ENCODE data around the gene SLC22A23.

Gene SLC22A23

DNA sequence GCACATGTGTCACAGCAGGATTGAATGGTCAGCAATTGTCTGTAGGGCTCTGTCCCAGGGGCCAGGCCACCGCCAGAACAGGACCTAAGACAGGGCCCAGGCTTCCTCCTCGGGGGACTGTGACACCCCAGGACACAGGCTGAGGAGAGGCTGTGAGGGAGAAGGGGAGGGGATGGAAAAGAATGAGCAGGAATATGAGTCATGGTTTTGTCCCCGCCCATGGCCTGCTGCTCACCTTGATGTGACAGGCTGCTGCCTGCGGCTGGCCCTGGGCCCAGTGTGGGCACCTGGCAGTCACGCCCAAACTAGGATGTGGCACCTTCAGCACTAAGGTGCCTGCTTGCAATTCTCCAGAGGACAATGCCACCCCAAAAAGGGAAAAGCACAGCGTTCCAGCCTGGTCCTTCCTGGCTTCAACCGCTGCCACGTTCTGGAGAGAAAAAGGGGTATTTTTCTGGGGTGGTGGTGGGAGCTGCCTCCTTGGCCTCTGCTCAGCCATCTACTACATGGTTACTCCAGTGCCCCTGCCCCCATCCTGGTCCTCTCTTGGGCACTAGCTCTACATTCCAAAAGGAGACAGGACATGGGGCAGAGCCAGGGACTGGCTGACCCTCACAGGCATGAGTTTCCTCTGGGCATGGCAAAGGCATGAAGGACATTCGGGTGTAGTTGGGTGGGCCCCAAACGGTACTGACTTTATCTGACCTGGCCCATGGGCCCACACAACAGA, 93.4 kb downstream of the SLC22A23 start:
- TF ChIP-seq, protein P1, sequence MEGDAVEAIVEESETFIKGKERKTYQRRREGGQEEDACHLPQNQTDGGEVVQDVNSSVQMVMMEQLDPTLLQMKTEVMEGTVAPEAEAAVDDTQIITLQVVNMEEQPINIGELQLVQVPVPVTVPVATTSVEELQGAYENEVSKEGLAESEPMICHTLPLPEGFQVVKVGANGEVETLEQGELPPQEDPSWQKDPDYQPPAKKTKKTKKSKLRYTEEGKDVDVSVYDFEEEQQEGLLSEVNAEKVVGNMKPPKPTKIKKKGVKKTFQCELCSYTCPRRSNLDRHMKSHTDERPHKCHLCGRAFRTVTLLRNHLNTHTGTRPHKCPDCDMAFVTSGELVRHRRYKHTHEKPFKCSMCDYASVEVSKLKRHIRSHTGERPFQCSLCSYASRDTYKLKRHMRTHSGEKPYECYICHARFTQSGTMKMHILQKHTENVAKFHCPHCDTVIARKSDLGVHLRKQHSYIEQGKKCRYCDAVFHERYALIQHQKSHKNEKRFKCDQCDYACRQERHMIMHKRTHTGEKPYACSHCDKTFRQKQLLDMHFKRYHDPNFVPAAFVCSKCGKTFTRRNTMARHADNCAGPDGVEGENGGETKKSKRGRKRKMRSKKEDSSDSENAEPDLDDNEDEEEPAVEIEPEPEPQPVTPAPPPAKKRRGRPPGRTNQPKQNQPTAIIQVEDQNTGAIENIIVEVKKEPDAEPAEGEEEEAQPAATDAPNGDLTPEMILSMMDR (IDR thresholded peaks at IDR 0.05; ENCODE audit: borderline replicate concordance, extremely low read depth, low read length, poor library complexity, severe bottlenecking): no peak
- TF ChIP-seq EZH2 (IDR thresholded peaks at IDR 0.05; ENCODE audit: borderline replicate concordance, low read depth, low read length, severe bottlenecking): no peak
- ATAC-seq (ENCODE audit: insufficient read depth, low read depth) (no peak), DNase-seq (no peak)
- H3K27ac ChIP-seq (ENCODE audit: low read length): no peak overlapping the region
- no peak overlapping the region for H3K9ac ChIP-seq (ENCODE audit: low read depth, low read length)
- peaks cover 7% of the 10 kb centered on the region for H3K27me3 ChIP-seq (ENCODE audit: insufficient read depth, low read length, poor library complexity)
- H3K36me3 ChIP-seq (ENCODE audit: insufficient read depth, low read length): no peaks in the 10 kb centered on the region
- no peaks in the 10 kb centered on the region for H4K20me1 ChIP-seq (ENCODE audit: insufficient read depth, low read length)
- H3K9me3 ChIP-seq (ENCODE audit: insufficient read depth, low read length, severe bottlenecking): no peaks in the 10 kb centered on the region
- no peaks in the 10 kb centered on the region for H3K4me1 ChIP-seq (ENCODE audit: insufficient read depth, low read length)
- H3K4me2 ChIP-seq (ENCODE audit: insufficient read depth, low read length): no peak overlapping the region
- H3K4me3 ChIP-seq (ENCODE audit: low read depth in 1 of 2, low read length in 2 of 2): no peak overlapping the region
- no peaks in the 10 kb centered on the region for H3K79me2 ChIP-seq (ENCODE audit: insufficient read depth, low read length)
- no peak overlapping the region for H2AFZ ChIP-seq (ENCODE audit: low read depth, low read length)

DNA sequence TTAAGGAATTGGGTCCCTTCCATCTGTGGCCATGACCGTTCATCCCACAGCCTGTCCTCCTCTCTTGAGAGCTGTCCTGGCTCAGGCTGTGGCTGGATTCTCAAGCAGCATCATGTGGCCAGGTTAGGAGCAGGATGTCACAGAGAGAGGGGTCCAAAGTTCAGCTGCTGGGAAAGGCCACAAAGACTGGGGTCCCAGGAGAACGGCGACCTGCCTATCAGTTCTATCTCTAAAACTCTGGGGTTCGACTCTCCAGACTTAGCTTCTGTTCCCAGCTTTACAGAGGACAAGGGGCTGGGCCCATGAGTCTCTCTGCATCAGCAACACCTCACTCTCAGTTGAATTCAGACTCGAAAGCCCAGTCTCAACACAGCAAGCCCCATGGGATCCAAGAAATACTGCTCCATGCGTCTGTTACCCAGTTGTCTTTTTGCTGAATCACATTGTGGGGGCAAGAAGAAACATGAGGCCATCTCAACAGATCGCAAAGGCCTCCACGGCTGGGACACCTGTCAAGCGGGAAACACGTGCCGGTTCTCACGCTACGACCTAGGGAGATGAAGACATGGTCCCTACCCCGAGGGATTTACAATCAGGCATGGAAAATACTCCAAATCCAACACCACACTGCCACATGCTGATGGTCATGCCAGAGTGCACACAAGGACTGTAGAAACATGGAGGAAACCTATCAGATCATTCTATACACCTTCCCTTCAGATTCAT, 95.4 kb downstream of the SLC22A23 start:
- no peak overlapping the region for H2AFZ ChIP-seq (ENCODE audit: low read depth, low read length)
- no peak overlapping the region for H3K9ac ChIP-seq (ENCODE audit: low read depth, low read length)
- no peaks in the 10 kb centered on the region for H3K36me3 ChIP-seq (ENCODE audit: insufficient read depth, low read length)
- no peak overlapping the region for H3K4me2 ChIP-seq (ENCODE audit: insufficient read depth, low read length)
- peaks cover 3% of the 10 kb centered on the region for H3K27me3 ChIP-seq (ENCODE audit: insufficient read depth, low read length, poor library complexity)
- H3K9me3 ChIP-seq (ENCODE audit: insufficient read depth, low read length, severe bottlenecking): no peaks in the 10 kb centered on the region
- H3K27ac ChIP-seq (ENCODE audit: low read length): no peak overlapping the region
- peaks cover 8% of the 10 kb centered on the region for H3K4me1 ChIP-seq (ENCODE audit: insufficient read depth, low read length)
- TF ChIP-seq, protein P1 (IDR thresholded peaks at IDR 0.05; ENCODE audit: borderline replicate concordance, extremely low read depth, low read length, poor library complexity, severe bottlenecking): no peak
- TF ChIP-seq EZH2 (IDR thresholded peaks at IDR 0.05; ENCODE audit: borderline replicate concordance, low read depth, low read length, severe bottlenecking): no peak
- no peak overlapping the region for H3K4me3 ChIP-seq (ENCODE audit: low read depth in 1 of 2, low read length in 2 of 2)
- no peaks in the 10 kb centered on the region for H3K79me2 ChIP-seq (ENCODE audit: insufficient read depth, low read length)
- ATAC-seq (ENCODE audit: insufficient read depth, low read depth) (no peak), DNase-seq (no peak)
- no peaks in the 10 kb centered on the region for H4K20me1 ChIP-seq (ENCODE audit: insufficient read depth, low read length)

DNA sequence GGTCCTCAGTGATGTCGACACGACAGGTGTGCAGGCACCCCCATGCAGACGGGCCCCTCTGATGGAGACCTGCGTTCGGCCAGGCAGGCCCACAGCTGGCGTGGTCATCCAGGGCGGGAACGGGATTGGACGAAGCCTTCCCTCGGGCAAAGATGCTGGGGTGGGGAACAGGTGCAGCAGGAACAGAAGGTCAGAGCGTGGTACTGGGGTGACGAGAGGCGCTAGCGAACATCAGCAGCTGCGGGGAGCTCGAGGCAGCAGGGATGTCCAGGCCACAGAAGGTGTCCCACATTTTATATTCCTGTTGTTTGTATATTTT, 96.2 kb downstream of the SLC22A23 start:
- DNase-seq (no peak), ATAC-seq (ENCODE audit: insufficient read depth, low read depth) (no peak)
- H3K4me1 ChIP-seq (ENCODE audit: insufficient read depth, low read length): peaks cover 15% of the 10 kb centered on the region
- H3K27ac ChIP-seq (ENCODE audit: low read length): no peak overlapping the region
- H3K4me2 ChIP-seq (ENCODE audit: insufficient read depth, low read length): no peak overlapping the region
- no peaks in the 10 kb centered on the region for H3K27me3 ChIP-seq (ENCODE audit: insufficient read depth, low read length, poor library complexity)
- no peaks in the 10 kb centered on the region for H3K36me3 ChIP-seq (ENCODE audit: insufficient read depth, low read length)
- H3K79me2 ChIP-seq (ENCODE audit: insufficient read depth, low read length): no peaks in the 10 kb centered on the region
- no peak overlapping the region for H2AFZ ChIP-seq (ENCODE audit: low read depth, low read length)
- no peak overlapping the region for H3K9ac ChIP-seq (ENCODE audit: low read depth, low read length)
- no peaks in the 10 kb centered on the region for H4K20me1 ChIP-seq (ENCODE audit: insufficient read depth, low read length)
- no peaks in the 10 kb centered on the region for H3K9me3 ChIP-seq (ENCODE audit: insufficient read depth, low read length, severe bottlenecking)
- TF ChIP-seq, protein P1 (IDR thresholded peaks at IDR 0.05; ENCODE audit: borderline replicate concordance, extremely low read depth, low read length, poor library complexity, severe bottlenecking): no peak
- no peak for TF ChIP-seq EZH2 (IDR thresholded peaks at IDR 0.05; ENCODE audit: borderline replicate concordance, low read depth, low read length, severe bottlenecking)
- no peak overlapping the region for H3K4me3 ChIP-seq (ENCODE audit: low read depth in 1 of 2, low read length in 2 of 2)

All from DND-41 (cell line).